ENCODE measurements around the gene AZIN2. TPM values are rescaled to one million over a fixed set of nuclear protein-coding genes. Genes with fewer than 3 reads are reported as not detected.

The AZIN2 gene
- total and polyA plus RNA-seq, 10 of the 15 experiments (the other 5 are each of a cell fraction or from before 2014, with no cell fraction given) = 0.02 to 0.85 (median 0.23) TPM

DNA sequence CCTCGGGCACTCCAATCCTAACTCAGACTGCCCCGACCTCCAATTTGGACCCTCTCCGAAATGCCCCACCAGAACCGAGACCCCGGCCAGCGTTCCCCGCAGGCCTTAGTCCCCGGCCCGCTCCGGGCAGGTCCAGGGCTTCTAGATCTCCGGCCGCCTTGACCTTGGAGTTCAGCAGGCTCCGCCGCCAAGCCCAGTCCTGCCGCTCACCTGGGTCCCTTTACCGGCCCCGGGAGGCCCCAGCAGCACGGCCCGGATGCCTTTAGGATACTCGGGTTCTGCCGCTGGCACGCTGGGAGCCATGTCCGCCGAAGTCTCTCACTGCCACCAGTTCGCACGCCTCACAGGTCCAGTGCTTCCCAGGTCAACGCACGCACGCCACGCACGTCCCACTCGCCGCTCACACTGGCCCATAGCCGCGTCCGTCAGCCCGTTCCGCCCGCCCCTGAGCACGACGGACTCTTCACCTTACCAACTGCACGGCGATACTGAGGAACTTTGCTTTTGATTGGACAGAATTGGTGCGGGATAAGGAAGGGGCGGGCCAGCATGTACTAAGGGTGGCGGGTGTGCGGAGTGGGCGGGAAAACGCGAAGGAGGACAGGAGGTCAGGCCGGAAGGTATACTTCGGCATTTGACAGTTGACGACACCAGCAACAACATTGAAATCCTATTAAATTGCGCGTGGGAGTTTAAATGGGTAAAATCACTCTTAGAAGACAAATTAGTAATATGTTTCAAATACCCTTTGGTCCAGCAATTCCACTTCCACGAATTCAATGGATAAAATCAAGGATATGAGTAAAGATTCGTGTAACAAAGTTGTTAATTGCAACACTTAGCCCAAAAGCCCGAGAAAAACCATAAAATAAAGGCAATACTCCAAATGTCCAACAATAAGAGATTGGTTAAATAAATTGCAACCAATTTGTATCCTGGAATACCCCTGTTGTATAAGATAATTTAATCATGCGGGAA, 44.1 kb upstream of the AZIN2 start, which contains the start of gene AK2 (continued):
- 0 out of 2 replicates have a peak, but pooled peaks have one; percentile 67 for TF ChIP-seq SIN3A (IDR thresholded peaks at IDR 0.05; ENCODE audit: low read depth, low read length)
- TF ChIP-seq ZNF207 (IDR thresholded peaks at IDR 0.05; ENCODE audit: borderline replicate concordance) = peak; percentile 57; the same call in 1 of the 2 replicates
- TF ChIP-seq, protein P1, sequence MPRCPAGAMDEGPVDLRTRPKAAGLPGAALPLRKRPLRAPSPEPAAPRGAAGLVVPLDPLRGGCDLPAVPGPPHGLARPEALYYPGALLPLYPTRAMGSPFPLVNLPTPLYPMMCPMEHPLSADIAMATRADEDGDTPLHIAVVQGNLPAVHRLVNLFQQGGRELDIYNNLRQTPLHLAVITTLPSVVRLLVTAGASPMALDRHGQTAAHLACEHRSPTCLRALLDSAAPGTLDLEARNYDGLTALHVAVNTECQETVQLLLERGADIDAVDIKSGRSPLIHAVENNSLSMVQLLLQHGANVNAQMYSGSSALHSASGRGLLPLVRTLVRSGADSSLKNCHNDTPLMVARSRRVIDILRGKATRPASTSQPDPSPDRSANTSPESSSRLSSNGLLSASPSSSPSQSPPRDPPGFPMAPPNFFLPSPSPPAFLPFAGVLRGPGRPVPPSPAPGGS (IDR thresholded peaks at IDR 0.05; ENCODE audit: borderline replicate concordance, insufficient read depth, low read depth, low read length, poor library complexity, severe bottlenecking) = no peak
- no peak for TF ChIP-seq MEF2A (IDR thresholded peaks at IDR 0.05; ENCODE audit: insufficient read depth, low read depth, low read length)
- TF ChIP-seq SMAD1 (IDR thresholded peaks at IDR 0.05; ENCODE audit: low read depth, partially characterized antibody) = no peak
- TF ChIP-seq KDM1A (IDR thresholded peaks at IDR 0.05; ENCODE audit: borderline replicate concordance) = no peak
- TF ChIP-seq CHD1 (IDR thresholded peaks at IDR 0.05; ENCODE audit: low read depth, low read length) = no peak
- TF ChIP-seq, protein P2, sequence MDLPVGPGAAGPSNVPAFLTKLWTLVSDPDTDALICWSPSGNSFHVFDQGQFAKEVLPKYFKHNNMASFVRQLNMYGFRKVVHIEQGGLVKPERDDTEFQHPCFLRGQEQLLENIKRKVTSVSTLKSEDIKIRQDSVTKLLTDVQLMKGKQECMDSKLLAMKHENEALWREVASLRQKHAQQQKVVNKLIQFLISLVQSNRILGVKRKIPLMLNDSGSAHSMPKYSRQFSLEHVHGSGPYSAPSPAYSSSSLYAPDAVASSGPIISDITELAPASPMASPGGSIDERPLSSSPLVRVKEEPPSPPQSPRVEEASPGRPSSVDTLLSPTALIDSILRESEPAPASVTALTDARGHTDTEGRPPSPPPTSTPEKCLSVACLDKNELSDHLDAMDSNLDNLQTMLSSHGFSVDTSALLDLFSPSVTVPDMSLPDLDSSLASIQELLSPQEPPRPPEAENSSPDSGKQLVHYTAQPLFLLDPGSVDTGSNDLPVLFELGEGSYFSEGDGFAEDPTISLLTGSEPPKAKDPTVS (IDR thresholded peaks at IDR 0.05; ENCODE audit: low read depth, low read length) = no peak
- peak; percentile 32; the same call in 1 of the 2 replicates for TF ChIP-seq MTA2 (IDR thresholded peaks at IDR 0.05; ENCODE audit: low read depth)
- no peak for TF ChIP-seq CHD4 (IDR thresholded peaks at IDR 0.05)
- TF ChIP-seq HDGF (IDR thresholded peaks at IDR 0.05) = peak; percentile 87
- TF ChIP-seq, protein P3, sequence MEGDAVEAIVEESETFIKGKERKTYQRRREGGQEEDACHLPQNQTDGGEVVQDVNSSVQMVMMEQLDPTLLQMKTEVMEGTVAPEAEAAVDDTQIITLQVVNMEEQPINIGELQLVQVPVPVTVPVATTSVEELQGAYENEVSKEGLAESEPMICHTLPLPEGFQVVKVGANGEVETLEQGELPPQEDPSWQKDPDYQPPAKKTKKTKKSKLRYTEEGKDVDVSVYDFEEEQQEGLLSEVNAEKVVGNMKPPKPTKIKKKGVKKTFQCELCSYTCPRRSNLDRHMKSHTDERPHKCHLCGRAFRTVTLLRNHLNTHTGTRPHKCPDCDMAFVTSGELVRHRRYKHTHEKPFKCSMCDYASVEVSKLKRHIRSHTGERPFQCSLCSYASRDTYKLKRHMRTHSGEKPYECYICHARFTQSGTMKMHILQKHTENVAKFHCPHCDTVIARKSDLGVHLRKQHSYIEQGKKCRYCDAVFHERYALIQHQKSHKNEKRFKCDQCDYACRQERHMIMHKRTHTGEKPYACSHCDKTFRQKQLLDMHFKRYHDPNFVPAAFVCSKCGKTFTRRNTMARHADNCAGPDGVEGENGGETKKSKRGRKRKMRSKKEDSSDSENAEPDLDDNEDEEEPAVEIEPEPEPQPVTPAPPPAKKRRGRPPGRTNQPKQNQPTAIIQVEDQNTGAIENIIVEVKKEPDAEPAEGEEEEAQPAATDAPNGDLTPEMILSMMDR (IDR thresholded peaks at IDR 0.05 in 2 of 3, conservative IDR thresholded peaks at IDR 0.05 in 1 of 3; ENCODE audit: control insufficient read depth in 2 of 3, extremely low read depth in 1 of 3, insufficient read depth in 1 of 3, low read depth in 3 of 3, low read length in 3 of 3) = no peak
- no peak for TF ChIP-seq KAT2A (conservative IDR thresholded peaks at IDR 0.05; ENCODE audit: control insufficient read depth, low read depth, low read length)
- peak; percentile 66 for TF ChIP-seq NFYA (IDR thresholded peaks at IDR 0.05; ENCODE audit: borderline replicate concordance, low read depth, low read length)
- TF ChIP-seq HDAC6 (IDR thresholded peaks at IDR 0.05; ENCODE audit: unreplicated experiment) = no peak
